OCI-LY3 (cell line): ENCODE data around the gene ZCCHC12.

Experiments used
- H2AFZ ChIP-seq: fragments of 200-600, 300-600 bp; shearing (Covaris generic); 2 replicates; pipeline ENCODE4 v1.6.0; 2014; ENCODE audit warnings: antibody characterized with exemption, low read depth, low read length
- H3K27ac ChIP-seq: fragments of 200-600, 300-600 bp; sonication (generic); 2 replicates; pipeline ENCODE4 v1.5.1; 2014; ENCODE audit warnings: mild to moderate bottlenecking, low read length, moderate library complexity, mixed read lengths
- H3K27me3 ChIP-seq: fragments of 200-600, 300-600 bp; sonication (generic); 2 replicates; pipeline ENCODE4 v1.6.1; 2014; ENCODE audit warnings: low read depth, low read length, mixed read lengths
- H3K36me3 ChIP-seq: fragments of 200-600, 300-600 bp; sonication (generic); replicated peaks from 2 replicates; pipeline ENCODE3; 2014; ENCODE audit warnings: low read depth, low read length, mixed read lengths
- H3K4me1 ChIP-seq: fragments of 300-600, 200-600 bp; sonication (generic); 2 replicates; pipeline ENCODE4 v1.6.1; 2014; ENCODE audit warnings: low read length, mixed read lengths
- H3K4me2 ChIP-seq: fragments of 200-600, 300-600 bp; sonication (generic); 2 replicates; pipeline ENCODE4 v1.6.1; 2014; ENCODE audit warnings: low read length, mixed read lengths
- H3K4me3 ChIP-seq: fragments of 300-600, 200-600 bp; sonication (generic); 2 replicates; pipeline ENCODE4 v1.5.1; 2014; ENCODE audit warnings: antibody characterized with exemption, mild to moderate bottlenecking, low read length, moderate library complexity
- H3K79me2 ChIP-seq: fragments of 300-600, 200-600 bp; shearing (Covaris generic); 2 replicates; pipeline ENCODE4 v1.6.1; 2014; ENCODE audit warnings: mild to moderate bottlenecking, low read length, mixed read lengths
- H3K9ac ChIP-seq: fragments of 300-600, 200-600 bp; shearing (Covaris generic); 2 replicates; pipeline ENCODE4 v1.6.0; 2014; ENCODE audit warnings: mild to moderate bottlenecking, low read length, moderate library complexity
- H3K9me3 ChIP-seq: fragments of 200-600, 300-600 bp; shearing (Covaris generic); 2 replicates; pipeline ENCODE4 v1.6.1; 2014; ENCODE audit warnings: low read length, mixed read lengths; ENCODE audit not compliant: insufficient read depth
- H4K20me1 ChIP-seq: fragments of 200-600, 300-600 bp; sonication (generic); 2 replicates; pipeline ENCODE4 v1.6.1; 2016; ENCODE audit warnings: low read length, mixed read lengths; ENCODE audit not compliant: insufficient read depth
- EZH2phosphoT487 ChIP-seq: fragments of 200-600 bp; shearing (Covaris generic); IDR thresholded peaks from 2 replicates; pipeline ENCODE4 v1.6.1; 2018; ENCODE audit warnings: antibody characterized with exemption, mixed run types, low read depth
- TF ChIP-seq, protein P1 (sequence below): fragments of 200-600, 300-600 bp; sonication (generic); IDR thresholded peaks from 2 replicates; pipeline ENCODE4 v1.5.1; 2014; ENCODE audit warnings: antibody characterized with exemption, low read length, low read depth

ZCCHC12 gene

DNA sequence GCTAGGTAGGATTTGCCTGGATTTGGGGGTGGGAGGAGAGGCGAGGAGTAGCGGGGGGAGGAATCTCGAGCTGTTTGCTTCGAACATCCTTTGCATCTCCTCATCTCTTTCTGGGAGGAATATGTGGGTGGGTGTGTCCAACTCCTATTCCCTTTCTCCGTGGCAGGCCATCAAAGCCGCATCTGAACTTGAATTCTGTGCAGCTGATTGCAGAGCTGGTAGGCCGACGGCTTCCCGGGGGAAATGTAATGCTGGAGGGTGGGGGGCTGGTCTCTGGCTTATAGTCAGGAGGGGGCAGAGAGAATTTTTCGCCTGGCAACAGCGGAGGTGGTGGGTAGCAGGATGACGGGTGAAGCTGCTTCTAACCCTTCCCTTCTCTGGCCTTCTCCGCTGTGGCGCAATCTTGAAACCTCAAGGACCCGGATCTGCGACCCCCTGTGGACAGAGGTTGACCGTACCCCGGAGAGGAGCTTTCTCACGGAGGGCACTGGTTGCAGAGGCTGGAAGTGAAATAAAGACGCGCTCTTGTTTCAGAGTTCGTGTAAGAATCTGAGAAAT lies 628 bp downstream of the ZCCHC12 start:
- no peaks in the 10 kb centered on the region for H3K9me3 ChIP-seq
- H3K36me3 ChIP-seq = no peaks in the 10 kb centered on the region
- no peak overlapping the region for H2AFZ ChIP-seq
- no peak overlapping the region for H3K27ac ChIP-seq
- no peak overlapping the region for H3K4me2 ChIP-seq
- TF ChIP-seq, protein P1, sequence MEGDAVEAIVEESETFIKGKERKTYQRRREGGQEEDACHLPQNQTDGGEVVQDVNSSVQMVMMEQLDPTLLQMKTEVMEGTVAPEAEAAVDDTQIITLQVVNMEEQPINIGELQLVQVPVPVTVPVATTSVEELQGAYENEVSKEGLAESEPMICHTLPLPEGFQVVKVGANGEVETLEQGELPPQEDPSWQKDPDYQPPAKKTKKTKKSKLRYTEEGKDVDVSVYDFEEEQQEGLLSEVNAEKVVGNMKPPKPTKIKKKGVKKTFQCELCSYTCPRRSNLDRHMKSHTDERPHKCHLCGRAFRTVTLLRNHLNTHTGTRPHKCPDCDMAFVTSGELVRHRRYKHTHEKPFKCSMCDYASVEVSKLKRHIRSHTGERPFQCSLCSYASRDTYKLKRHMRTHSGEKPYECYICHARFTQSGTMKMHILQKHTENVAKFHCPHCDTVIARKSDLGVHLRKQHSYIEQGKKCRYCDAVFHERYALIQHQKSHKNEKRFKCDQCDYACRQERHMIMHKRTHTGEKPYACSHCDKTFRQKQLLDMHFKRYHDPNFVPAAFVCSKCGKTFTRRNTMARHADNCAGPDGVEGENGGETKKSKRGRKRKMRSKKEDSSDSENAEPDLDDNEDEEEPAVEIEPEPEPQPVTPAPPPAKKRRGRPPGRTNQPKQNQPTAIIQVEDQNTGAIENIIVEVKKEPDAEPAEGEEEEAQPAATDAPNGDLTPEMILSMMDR = no peak
- TF ChIP-seq EZH2phosphoT487 = no peak
- no peak overlapping the region for H3K4me3 ChIP-seq
- no peaks in the 10 kb centered on the region for H3K79me2 ChIP-seq
- H4K20me1 ChIP-seq = no peaks in the 10 kb centered on the region
- H3K4me1 ChIP-seq = no peaks in the 10 kb centered on the region
- no peak overlapping the region for H3K9ac ChIP-seq
- H3K27me3 ChIP-seq = 0 out of 2 replicates have a peak, but pooled peaks cover 8% of the 10 kb centered on the region

DNA sequence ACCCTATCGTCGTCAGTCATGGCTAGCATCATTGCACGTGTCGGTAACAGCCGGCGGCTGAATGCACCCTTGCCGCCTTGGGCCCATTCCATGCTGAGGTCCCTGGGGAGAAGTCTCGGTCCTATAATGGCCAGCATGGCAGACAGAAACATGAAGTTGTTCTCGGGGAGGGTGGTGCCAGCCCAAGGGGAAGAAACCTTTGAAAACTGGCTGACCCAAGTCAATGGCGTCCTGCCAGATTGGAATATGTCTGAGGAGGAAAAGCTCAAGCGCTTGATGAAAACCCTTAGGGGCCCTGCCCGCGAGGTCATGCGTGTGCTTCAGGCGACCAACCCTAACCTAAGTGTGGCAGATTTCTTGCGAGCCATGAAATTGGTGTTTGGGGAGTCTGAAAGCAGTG lies 1.6 kb downstream of the ZCCHC12 start:
- H2AFZ ChIP-seq = no peak overlapping the region
- no peaks in the 10 kb centered on the region for H3K9me3 ChIP-seq
- no peaks in the 10 kb centered on the region for H3K36me3 ChIP-seq
- H3K9ac ChIP-seq = no peak overlapping the region
- no peaks in the 10 kb centered on the region for H3K4me1 ChIP-seq
- no peak overlapping the region for H3K27ac ChIP-seq
- no peak for TF ChIP-seq EZH2phosphoT487
- TF ChIP-seq, protein P1 = no peak
- H4K20me1 ChIP-seq = no peaks in the 10 kb centered on the region
- no peak overlapping the region for H3K4me3 ChIP-seq
- no peaks in the 10 kb centered on the region for H3K79me2 ChIP-seq
- no peak overlapping the region for H3K4me2 ChIP-seq
- 0 out of 2 replicates have a peak, but pooled peaks cover 8% of the 10 kb centered on the region for H3K27me3 ChIP-seq

DNA sequence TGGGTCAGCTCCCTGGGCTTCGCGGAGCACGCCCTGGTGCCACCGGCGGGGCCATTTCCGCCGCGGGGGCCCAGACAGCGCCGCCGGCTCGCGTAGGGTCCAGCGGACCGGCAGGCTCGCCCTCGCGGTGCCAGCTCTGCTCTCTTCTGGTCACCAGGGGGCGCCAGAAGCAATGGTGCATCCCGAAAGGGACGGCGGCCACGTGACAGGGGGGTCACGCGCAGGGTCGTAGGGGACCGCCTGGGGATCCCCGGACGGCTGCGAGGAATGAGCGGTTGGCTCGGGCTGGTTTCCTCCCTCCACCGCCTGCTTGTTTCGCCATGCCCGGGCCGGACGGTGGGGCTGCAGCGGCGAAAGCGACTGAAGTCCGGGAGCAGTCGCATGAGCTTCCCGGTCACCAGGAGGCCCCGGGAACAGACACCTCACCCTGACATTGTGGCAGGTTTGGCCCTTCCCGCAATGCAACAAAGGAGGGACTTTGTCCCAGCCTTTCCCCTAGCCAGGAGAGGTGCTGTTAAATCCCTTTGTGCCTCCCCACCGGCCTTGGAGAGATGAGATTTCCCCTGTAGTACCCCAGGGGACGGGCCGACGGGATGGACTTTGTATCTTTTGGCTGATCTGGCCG lies 15.8 kb downstream of the ZCCHC12 start:
- TF ChIP-seq EZH2phosphoT487 = no peak
- TF ChIP-seq, protein P1 = peak; percentile 57
- peak overlapping the region; percentile 64 for H3K27ac ChIP-seq
- H3K36me3 ChIP-seq = no peaks in the 10 kb centered on the region
- H3K4me1 ChIP-seq = peaks cover 11% of the 10 kb centered on the region
- H3K4me3 ChIP-seq = peak overlapping the region; percentile 99
- H3K9me3 ChIP-seq = no peaks in the 10 kb centered on the region
- peak overlapping the region; percentile 95 for H3K4me2 ChIP-seq
- peak overlapping the region; percentile 98 for H3K9ac ChIP-seq
- H4K20me1 ChIP-seq = no peaks in the 10 kb centered on the region
- no peaks in the 10 kb centered on the region for H3K79me2 ChIP-seq
- peak overlapping the region; percentile 96 for H2AFZ ChIP-seq
- H3K27me3 ChIP-seq = no peaks in the 10 kb centered on the region

DNA sequence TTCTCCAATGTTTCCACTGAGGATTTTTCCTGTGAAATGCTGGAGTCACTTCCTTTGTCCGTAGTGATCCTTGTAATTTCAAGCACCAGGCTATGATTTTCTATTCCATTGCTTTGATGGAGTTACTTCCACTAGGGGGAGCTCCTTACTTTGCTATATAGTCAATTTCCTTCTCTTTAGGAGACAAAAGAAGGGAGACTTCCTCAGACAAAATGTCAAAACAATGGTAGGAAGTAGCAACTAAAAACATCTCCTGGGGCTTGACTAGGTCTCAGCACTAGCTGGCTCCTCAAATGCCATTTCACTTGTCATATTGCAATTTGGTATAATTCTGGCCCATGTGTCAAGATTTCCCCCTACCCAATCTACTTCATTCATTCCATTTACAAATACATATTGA lies 24.1 kb downstream of the ZCCHC12 start:
- H3K4me1 ChIP-seq = peaks cover 7% of the 10 kb centered on the region; the same call in 1 of the 2 replicates
- H3K36me3 ChIP-seq = no peaks in the 10 kb centered on the region
- H3K4me3 ChIP-seq = no peak overlapping the region
- TF ChIP-seq EZH2phosphoT487 = no peak
- TF ChIP-seq, protein P1 = peak; percentile 68
- H3K27me3 ChIP-seq = no peaks in the 10 kb centered on the region
- no peaks in the 10 kb centered on the region for H3K79me2 ChIP-seq
- no peak overlapping the region for H2AFZ ChIP-seq
- no peaks in the 10 kb centered on the region for H4K20me1 ChIP-seq
- no peak overlapping the region for H3K4me2 ChIP-seq
- H3K9me3 ChIP-seq = no peaks in the 10 kb centered on the region
- H3K9ac ChIP-seq = no peak overlapping the region
- H3K27ac ChIP-seq = no peak overlapping the region
